ENCODE data around the gene RBM45. TPM values are rescaled to one million over a fixed set of nuclear protein-coding genes. Genes with fewer than 3 reads are reported as not detected.

Gene RBM45
- total RNA-seq, 2 experiments from 2014 or later: 13.2 to 18.1 TPM

DNA sequence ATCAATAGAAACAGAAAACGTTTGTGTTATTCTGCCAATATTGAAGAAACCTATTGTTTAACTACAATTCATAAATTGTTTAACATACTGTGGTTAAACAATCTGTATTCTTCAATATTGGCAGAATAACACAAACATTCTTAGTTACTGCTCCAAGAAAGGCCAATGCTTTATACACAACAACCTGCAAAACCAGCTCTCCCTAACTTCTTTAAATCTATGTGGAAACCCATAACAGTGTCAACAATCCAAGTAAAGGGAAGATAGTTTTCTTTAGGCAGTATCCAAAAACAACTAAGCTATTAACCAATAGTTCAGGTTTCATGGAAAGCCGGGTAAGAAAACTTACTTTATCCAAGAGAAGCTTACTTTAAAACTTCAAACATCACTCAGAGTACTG is 6.2 kb upstream of the RBM45 start:
- no peak for TF ChIP-seq EZH2phosphoT487 (IDR thresholded peaks at IDR 0.05; ENCODE audit: borderline replicate concordance, low read depth, low read length)
- TF ChIP-seq CTCF (conservative IDR thresholded peaks at IDR 0.05; ENCODE audit: low read length): no peak
- CTCF ChIA-PET (ENCODE audit: unreplicated experiment): no interaction called here

DNA sequence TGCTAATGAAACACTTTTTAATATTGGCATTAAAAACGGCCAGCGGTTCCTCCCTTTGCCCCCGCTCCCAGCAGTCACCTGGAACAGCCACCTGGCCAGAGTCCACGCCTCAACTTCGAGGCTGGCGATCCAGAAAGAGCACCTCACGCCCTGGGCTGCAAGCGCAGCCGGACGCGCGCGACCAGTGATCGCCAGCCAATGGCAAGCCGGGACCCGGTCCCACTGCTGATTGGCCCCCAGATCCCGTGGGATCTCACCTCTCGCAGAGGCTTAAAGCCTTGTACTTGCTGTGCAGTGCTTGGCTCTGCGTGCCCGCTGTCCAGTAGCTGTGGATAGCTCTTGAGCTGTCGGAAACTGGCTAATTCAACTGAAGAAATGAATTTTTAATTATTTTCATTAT is 4.1 kb upstream of the RBM45 start:
- Histone ChIP-seq H3K36me3 (ENCODE audit: insufficient read depth, low read length) (no peaks in the 10 kb centered on the region), H4K20me1 (ENCODE audit: insufficient read depth, low read length) (no peaks in the 10 kb centered on the region), H3K4me3 (ENCODE audit: low read depth, low read length, poor library complexity, severe bottlenecking) (no peak overlapping the region), H2AFZ (ENCODE audit: low read length) (no peak overlapping the region), H3K4me2 (ENCODE audit: low read length) (no peak overlapping the region), H3K27ac (ENCODE audit: low read depth, low read length, poor library complexity, severe bottlenecking) (no peak overlapping the region), H3K79me2 (ENCODE audit: insufficient read depth, low read depth, low read length) (peaks cover 3% of the 10 kb centered on the region; the same call in 1 of the 2 replicates), H3K4me1 (ENCODE audit: insufficient read depth, low read length, poor library complexity, severe bottlenecking) (no peaks in the 10 kb centered on the region), H3K9me2 (ENCODE audit: insufficient read depth, low read length) (no peaks in the 10 kb centered on the region), H3K9me3 (ENCODE audit: low read length) (no peaks in the 10 kb centered on the region)
- ChIA-PET POLR2A (interaction anchor here (0.7 kb wide), 1 partner anchor 783 kb away, joined by 3 read pairs; no protein-coding TSS in a partner anchor), CTCF (ENCODE audit: unreplicated experiment) (no interaction called here)
- DNase-seq (ENCODE audit: low spot score): no peak
- intact Hi-C loops (cut with micrococcal nuclease; ENCODE audit: unreplicated experiment): no loop called here
- TF ChIP-seq EZH2phosphoT487 (IDR thresholded peaks at IDR 0.05; ENCODE audit: borderline replicate concordance, low read depth, low read length) (no peak), CTCF (conservative IDR thresholded peaks at IDR 0.05; ENCODE audit: low read length) (no peak)
- no TSS peak for BruUV-seq (replicated peaks)

More for the DNA sequence above, 6.2 kb upstream of the RBM45 start:
- H3K9me2 ChIP-seq (ENCODE audit: insufficient read depth, low read length): no peaks in the 10 kb centered on the region
- H3K79me2 ChIP-seq (ENCODE audit: insufficient read depth, low read depth, low read length): no peaks in the 10 kb centered on the region
- intact Hi-C loops (cut with micrococcal nuclease; ENCODE audit: unreplicated experiment): no loop called here
- POLR2A ChIA-PET: interaction anchor here (0.8 kb wide), 1 partner anchor 9 kb away, joined by 3 read pairs; no protein-coding TSS in a partner anchor
- no peaks in the 10 kb centered on the region for H3K4me1 ChIP-seq (ENCODE audit: insufficient read depth, low read length, poor library complexity, severe bottlenecking)
- no peak for DNase-seq (ENCODE audit: low spot score)
- no TSS peak for BruUV-seq (replicated peaks)
- no peak overlapping the region for H3K27ac ChIP-seq (ENCODE audit: low read depth, low read length, poor library complexity, severe bottlenecking)
- no peaks in the 10 kb centered on the region for H3K36me3 ChIP-seq (ENCODE audit: insufficient read depth, low read length)
- H3K4me2 ChIP-seq (ENCODE audit: low read length): no peak overlapping the region
- H3K9me3 ChIP-seq (ENCODE audit: low read length): no peaks in the 10 kb centered on the region
- no peaks in the 10 kb centered on the region for H4K20me1 ChIP-seq (ENCODE audit: insufficient read depth, low read length)
- no peak overlapping the region for H2AFZ ChIP-seq (ENCODE audit: low read length)
- no peak overlapping the region for H3K4me3 ChIP-seq (ENCODE audit: low read depth, low read length, poor library complexity, severe bottlenecking)

DNA sequence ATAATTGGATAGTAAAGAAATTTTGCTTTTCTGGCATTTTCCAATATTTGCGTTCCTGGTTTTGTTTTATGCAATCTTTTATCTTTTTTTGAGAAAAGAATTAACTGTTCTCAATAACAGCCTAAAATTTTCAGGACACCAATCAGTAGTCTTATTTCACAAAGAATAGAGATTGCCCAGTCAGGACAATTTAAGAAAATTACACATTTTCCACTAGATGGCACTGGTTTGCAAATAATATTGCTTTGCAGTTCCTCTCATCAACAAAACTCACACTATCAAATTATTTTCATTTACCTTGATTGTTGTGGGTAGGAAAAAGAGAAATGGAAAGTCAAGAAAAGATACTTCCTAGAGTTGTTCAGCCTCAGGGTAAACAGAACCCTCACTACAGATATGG is 2.4 kb upstream of the RBM45 start:
- no peaks in the 10 kb centered on the region for H3K36me3 ChIP-seq (ENCODE audit: insufficient read depth, low read length)
- peak; percentile 70 for DNase-seq (ENCODE audit: low spot score)
- peak; percentile 90 for TF ChIP-seq CTCF (conservative IDR thresholded peaks at IDR 0.05; ENCODE audit: low read length)
- no peak for TF ChIP-seq EZH2phosphoT487 (IDR thresholded peaks at IDR 0.05; ENCODE audit: borderline replicate concordance, low read depth, low read length)
- peaks cover 5% of the 10 kb centered on the region; the same call in 1 of the 2 replicates for H3K79me2 ChIP-seq (ENCODE audit: insufficient read depth, low read depth, low read length)
- no peaks in the 10 kb centered on the region for H3K9me2 ChIP-seq (ENCODE audit: insufficient read depth, low read length)
- H3K9me3 ChIP-seq (ENCODE audit: low read length): no peaks in the 10 kb centered on the region
- H3K4me2 ChIP-seq (ENCODE audit: low read length): no peak overlapping the region
- H3K4me3 ChIP-seq (ENCODE audit: low read depth, low read length, poor library complexity, severe bottlenecking): no peak overlapping the region
- H3K4me1 ChIP-seq (ENCODE audit: insufficient read depth, low read length, poor library complexity, severe bottlenecking): peaks cover 11% of the 10 kb centered on the region
- CTCF ChIA-PET (ENCODE audit: unreplicated experiment): no interaction called here
- POLR2A ChIA-PET: interaction anchor here (0.6 kb wide), 1 partner anchor 8 kb away, joined by 3 read pairs; no protein-coding TSS in a partner anchor
- BruUV-seq (replicated peaks): no TSS peak
- H4K20me1 ChIP-seq (ENCODE audit: insufficient read depth, low read length): no peaks in the 10 kb centered on the region
- H3K27ac ChIP-seq (ENCODE audit: low read depth, low read length, poor library complexity, severe bottlenecking): no peak overlapping the region
- H2AFZ ChIP-seq (ENCODE audit: low read length): peak overlapping the region; percentile 64
- intact Hi-C loops (cut with micrococcal nuclease; ENCODE audit: unreplicated experiment): loop anchor here (5.0 kb wide), 1 partner anchor 302 kb away; no protein-coding TSS in a partner anchor

Data from OCI-LY7 (cell line).